Germinal center (tissue), 1 donor: Measurements from ENCODE around the gene BTBD2.
A peak's percentile ranks its signal among the peaks of the same experiment; 100 is the strongest.

Experiments used
- DNase-seq: peaks from one replicate; pipeline ENCODE4 v3.0.0; 2012; ENCODE audit warnings: mixed read lengths, low spot score

Gene BTBD2

DNA sequence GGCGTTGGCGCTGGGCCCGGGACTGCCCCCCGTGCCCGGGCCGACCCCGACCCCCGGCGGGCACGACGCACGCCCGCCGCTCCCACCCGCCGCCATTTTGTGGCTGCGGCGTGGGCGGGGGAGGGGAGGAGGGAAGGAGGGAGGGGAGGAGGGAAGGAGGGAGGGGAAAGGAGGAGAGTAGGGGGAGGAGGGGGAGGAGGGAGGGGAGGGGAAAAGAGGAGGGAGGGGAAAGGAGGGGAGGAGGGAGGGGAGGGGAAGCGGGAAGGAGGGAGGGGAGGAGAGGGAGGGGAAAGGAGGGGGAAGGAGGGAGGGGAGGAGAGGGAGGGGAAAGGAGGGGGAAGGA lies at the start of gene BTBD2:
Gene BTBD2, minus strand, starts transcription at position 107 of the 343 bp plus-strand sequence. Its CDS starts 11 bp downstream, at position 96.
- no peak for DNase-seq

DNA sequence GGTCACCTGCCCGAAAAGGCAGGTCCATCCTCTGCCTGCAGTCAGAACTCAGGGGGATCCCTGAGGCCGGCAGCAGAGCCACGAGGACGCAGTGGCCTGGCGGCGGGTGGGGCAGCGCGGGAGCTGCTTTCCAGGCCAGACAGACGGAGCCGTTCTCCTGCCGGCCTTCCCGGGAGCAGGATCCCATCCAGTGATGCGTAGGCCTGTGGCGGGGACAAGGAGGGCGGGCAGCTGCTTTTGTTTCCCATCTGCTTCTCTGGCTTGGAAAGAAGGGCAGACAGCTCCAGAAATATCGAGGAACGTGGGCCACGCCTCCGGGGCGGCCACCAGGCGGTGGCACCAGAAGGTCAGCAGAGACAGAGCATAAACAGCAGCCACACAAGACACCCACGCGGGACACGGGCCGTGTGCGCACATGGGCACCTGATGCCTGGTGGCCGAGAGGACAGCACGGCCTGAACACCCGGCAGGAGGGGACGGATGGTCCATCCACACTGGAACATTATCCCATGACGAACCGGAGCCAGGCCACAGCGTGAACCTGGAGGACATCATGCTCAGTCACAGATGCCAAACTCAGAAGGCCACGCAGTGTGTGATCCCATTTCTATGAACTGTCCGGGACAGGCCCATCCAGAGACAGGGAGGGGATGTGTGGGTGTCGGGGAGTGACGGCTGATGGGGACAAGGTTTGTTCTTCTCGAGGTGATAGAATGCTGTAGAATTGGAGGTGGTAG lies 49.4 kb upstream of the BTBD2 start:
- no peak for DNase-seq

DNA sequence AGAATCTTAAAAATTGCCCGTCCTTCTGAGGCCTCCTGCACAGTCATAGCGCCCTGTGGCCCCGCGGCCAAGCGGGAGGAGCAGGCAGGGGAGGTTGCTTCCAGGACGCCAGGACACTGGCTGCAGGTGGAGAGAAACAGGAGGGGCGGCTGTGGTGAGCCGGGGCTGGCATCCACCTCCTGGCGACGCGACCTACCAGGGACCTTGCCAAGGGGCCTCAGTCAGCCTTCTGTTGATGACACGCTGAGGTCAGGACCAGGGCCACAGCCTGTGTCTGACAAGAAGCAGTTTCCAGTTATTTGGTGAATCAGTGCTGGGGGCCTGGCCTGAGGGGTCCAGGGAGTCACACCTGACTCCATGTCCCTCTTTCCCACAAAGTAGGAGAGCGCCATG lies 48.9 kb upstream of the BTBD2 start:
- DNase-seq: no peak

DNA sequence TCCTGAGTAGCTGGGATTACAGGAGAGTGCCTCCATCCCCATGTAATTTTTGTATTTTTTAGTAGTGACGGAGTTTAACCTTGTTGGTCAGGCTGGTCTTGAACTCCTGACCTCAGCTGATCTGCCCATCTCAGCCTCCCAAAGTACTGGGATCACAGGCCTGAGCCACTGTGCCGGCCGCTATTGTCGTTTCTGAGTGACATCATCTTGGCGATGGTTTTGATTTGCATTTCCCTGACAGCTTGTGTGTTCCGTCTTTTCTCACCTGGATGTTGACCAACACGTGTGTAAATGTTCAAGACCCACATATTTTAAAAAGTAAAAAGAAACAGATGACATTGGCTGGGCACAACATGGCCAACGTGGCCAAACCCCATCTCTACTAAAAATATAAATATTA lies 48.3 kb upstream of the BTBD2 start:
- DNase-seq: no peak

- DNase-seq: no peak
Observed at GRCh38 chr19:2062770-2063169, 47.3 kb upstream of the BTBD2 start.

- no peak for DNase-seq
Observed at GRCh38 chr19:2062389-2062729, 46.8 kb upstream of the BTBD2 start.

- peak; percentile 97 for DNase-seq
Observed at GRCh38 chr19:2061495-2062388, 46.2 kb upstream of the BTBD2 start.

DNA sequence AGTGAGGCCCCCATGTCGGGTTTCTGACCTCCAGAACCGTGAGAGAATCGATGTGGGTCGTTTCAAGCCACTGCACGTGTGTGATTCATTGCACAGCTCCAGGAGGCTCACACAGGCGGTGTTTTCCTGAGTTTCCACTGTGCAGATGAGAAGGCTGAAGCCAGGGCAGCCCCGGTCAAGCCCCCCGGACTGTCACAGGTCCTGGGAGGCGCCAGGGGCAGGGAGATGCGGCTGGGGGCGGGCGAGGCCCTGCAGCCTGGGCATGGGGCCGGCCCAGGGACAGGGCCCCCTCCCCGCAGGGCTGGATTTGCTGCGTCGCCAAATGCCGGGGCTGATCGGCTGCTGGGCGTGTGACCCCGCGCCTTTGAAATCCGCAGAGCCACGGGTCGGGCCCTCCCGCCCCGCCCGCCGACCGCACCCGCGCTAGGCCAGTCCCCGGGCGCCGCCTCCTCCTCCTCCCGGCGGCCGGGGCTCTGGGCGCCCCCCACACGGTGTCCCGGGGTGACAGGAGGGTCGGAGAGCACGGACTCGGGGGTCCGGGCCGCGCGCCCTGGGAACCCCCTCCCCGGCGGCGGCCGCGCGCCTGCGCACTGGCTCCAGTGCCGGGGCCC lies 45.5 kb upstream of the BTBD2 start:
- DNase-seq: no peak

DNA sequence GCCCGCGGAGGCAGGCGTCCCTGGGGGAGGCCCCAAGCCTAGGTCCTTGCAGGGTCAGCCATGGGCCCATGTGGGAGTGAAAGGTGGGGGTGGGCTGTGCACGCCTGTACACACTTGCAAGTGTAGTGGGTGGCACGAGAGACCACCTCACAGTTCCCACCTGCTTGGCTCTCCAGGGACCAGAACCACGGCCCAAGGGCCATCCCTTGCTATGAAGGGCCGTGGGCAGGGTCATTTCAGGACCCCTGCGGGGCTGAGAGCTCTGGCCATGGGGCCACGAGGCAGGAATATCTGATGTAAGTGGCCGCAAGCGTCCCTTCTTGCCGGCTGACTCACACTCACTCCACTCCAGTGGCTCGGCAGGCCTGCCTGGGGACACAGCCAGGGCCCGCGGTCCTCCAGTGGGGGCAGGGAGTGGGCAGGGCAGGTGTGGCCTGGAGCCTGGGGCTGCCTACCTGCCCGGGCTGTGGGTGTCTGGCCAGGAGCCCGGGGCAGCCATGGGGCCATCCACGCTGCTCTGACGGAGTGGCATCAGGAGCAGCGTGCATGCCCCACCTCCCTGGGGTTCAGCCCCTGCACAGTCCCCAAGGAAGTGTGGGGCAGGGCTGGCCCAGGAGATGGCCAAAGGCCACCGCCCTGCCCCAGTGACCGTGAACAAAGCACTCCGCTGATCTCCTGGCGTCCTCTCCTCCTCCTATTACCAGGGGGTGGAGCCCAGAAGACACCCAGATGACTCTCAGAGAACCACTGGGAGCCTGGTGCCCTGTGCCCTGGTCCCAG lies 44.1 kb upstream of the BTBD2 start:
- no peak for DNase-seq

DNA sequence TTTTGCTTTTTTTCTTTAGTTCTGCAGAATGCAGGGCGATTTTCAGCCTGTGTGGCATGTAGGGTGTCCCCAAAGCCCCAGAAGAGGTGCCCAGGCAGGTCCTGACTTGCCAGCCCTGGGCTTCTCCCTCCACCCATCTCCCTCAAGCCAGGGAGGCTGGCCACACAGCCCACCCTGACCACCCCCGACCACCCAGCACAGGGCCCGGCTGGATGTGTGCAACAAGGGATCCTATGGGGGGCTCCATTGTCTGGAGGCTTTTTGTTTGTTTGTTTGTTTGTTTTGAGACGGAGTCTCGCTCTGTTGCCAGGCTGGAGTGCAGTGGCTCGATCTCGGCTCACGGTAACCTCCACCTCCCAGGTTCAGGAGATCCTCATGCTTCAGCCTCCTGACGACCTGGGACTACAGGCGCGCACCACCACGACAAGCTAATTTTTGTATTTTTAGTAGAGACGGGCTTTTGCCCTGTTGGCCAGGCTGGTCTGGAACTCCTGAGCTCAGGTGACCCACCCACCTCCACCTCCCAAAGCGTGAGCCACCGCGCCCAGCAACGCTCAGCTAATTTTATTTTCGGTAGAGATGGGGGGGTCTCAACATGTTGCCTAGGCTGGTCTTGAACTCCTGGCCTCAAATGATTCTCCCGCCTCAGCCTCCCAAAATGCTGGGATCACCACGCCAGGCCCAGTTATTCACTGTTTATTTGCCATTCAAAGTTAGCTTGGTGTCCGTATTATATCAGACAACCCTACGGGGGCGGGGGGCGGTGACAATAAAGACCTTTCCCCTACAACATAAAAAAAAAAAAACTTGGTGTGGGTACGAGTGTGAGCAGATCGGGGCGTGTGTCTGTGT lies 43.3 kb upstream of the BTBD2 start:
- DNase-seq: no peak

DNA sequence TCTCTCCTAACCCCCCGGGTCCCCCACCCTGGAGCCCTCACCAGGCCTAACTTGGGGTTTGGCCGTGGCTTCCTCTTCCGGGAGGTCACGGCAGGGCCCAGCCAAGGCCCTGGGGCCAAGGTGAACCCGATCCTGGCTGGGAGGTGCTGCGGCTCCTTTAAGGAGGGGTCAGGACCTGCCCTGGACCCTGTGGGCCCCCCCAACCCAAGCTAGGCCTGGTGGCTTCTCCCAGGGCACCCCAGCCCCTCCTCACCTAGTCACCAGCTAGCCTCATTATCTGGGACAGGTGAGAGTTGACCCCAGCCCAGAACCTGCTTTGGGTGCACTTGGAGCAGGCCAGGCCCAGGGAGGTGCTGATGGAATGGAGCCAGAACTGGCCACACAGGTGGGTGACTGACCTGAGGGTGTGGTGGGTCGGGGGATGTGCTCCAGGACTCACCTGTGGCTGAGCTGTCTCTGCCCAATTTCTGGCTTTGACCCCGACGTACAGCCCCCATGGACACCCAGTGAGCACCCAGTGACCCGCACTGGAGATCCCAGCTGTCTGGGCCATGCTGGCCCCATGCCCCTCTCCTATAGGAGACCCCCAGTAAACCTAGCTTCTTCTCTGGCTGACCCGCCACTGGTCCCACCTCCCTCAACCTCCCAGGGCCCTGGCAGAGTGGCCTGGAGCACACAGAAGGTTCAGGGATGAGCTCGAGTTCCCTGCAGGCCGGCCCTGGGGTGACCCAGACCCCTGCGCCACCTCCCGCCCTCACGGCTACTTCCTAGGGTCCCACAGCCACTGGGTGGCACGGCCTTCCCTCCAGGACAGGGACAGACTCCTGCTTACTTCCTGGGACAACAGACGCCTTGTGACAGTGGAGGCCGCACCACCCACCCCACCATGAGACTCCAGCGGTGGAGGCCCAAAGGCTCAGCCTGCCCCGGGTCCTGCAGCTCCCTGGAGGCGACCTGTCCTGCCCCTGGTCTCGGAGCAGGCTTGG lies 42.3 kb upstream of the BTBD2 start:
- no peak for DNase-seq

DNA sequence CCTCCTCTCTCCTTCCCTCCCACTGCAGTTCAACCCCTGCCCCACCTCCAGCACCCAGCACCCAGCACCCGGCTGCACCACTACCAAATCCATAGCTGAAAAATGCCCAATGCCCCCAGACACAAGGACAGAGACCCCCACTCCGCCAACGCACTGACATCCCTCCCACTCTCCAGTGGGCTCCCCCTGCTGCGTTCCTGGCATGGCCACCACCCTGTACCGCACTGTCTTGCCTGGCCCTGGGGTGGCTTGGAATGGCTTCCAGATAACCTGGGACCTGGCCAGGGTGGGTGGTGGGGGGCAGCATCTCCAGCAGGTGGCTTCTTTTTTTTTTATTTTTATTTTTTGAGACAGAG lies 41.3 kb upstream of the BTBD2 start:
- DNase-seq: no peak

DNA sequence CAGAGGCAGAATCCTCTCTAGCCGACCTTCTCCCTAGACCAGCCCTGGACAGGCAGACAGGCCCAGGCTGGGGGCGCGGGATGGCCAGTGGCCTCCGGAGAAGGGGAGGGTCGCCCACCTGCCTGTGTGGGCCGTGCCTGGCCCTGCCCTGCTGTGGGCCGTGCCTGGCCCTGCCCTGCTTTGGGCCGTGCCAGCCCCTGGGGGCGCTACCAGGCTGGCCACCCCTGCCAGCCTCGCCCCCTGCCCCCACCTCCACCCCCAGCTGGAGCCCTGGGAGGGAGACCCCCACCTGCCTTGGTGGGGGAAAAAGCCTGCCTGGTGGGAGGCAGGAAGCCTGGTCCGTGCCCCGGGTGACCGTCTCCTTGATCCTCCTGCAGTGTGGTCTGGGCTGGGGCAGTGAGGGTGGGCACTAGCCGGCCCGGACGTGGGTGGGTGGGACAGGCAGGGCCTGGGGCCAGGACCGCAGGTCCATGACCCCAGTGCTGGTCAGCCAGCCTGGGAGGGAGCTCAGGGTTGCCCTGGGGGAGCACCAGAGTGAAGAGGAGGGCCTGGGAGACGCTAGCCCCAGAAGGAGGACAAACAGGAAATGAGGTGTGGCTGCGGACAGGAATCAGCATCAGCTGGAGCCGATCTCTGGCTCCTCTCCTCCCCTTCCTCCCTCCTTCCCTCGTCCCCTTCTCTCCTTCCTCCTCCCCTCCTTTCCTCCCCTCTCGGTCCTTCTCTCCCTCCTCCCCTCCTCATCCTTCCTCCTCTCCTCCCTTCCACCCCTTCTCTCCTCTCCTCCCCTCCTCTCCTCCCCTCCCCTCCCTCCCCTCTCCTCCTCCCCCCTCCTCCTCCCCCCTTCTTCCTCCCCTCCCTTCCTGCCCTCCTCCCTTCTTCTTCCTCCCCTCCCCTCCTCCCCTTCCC lies 40.7 kb upstream of the BTBD2 start:
- DNase-seq: no peak

- DNase-seq: no peak
Observed at GRCh38 chr19:2054763-2055162, 39.2 kb upstream of the BTBD2 start.

- no peak for DNase-seq
Observed at GRCh38 chr19:2053601-2054389, 38.3 kb upstream of the BTBD2 start.

DNA sequence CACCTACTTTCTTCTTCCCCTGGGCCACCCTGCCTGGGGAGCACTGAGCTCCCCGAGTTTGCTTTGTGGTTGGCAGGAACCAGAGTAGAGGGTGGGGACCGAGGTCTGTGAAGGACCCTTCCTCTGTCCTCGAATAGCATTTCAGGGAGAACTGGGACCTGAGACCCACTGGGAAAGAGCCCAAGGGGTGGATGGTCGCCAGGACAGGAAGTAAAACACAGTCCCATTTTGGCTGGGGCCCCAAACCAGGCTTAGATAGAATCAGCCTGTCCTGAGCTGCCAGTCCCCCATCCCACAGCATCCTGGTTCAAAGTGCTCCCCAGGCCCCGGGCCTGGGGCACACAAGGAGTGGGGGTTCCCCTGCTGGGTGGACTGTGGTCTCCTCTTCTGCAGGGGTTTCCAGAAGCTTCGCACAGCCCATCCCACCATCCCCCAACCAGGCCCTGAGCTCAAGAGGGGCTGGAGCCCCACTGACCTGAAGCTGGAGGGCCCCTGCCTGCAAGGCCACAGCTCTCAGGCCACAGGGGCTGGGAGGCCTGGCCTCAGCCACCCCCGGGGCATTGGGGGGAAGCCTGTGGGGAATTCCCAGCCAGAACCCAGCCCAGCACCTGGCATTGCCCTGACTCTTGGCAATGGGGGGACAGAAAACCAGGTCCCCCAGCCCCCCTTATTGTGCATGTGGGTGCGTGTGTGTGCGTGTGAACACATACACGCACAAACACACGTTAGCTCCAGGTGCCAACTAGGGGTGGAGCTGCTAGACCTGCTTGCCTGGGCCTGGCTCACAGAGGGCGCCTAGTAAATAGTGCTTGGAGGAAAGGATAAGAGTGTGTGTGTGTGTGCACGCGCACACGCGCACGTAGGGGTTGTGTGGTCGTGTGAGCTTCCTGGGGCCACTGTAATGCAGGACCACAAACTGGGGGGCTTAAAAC lies 36.5 kb upstream of the BTBD2 start:
- DNase-seq: no peak
